Measurements from ENCODE around the gene FAM241A. TPM values are rescaled to one million over a fixed set of nuclear protein-coding genes. Genes with fewer than 3 reads are reported as not detected.

The FAM241A gene
- polyA plus RNA-seq, 2 of the 4 experiments (the other 2 are of a cell fraction): 0.67 to 2.3 TPM

DNA sequence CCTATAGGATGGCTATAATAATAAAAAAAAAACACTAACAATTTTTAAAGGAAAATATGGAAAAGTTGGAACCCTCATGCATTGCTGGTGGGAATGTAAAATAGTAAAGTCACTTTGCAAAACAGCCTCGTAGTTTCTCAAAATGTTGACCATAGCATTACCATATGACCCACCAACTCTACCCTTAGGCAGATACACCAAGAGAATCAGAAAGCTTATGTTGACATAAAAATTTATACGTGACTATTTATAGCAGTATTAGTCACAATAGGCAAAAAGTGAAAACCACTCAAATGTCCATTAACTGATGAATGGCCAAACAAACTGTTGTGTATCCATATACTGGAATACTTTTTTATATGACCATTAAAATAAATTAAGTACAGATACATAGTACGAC, 19.8 kb upstream of the FAM241A start:
- CTCF ChIA-PET: interaction anchor here (2.2 kb wide), 1 partner anchor 26 kb away, joined by 10 read pairs; no protein-coding TSS in a partner anchor
- no peak for DNase-seq (ENCODE audit: low read depth in 1 of 2, low spot score in 1 of 2)
- no peak overlapping the region for H3K4me2 ChIP-seq

DNA sequence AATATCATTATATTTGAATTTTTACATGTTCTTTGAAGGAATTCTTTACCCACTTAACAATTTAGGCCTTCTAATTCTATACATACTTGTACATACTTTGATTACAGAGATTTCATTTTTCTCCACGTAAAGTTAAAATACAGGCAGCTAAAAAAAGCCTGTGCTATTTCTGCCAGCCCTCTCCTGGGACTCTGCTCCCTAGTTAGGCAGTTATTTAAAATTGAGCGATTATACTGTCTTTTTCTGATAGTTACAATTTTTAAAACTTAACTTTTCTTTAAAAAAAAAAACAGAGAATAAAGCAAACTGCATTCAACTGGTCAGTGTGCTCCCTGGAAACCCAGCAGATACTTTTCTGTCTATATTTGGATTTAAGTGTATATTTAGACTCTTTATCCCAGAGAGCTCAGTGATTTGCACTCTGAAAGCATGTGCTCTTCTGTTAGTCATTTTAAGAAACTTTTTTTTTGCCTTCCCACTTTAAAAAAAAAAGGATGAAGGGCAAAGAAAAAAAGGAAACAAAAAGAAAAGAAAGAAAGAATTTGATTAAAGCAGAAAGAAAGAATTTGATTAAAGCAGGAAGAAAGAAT, 18.1 kb upstream of the FAM241A start:
- WGBS (ENCODE audit: missing lambda C conversion rate): 57% methylated on average over 2 of the region's 2 CpGs
- TF ChIP-seq ZNF302 (CRISPR knock-in tag; IDR thresholded peaks at IDR 0.05): no peak
- no peak for TF ChIP-seq SMC3 (IDR thresholded peaks at IDR 0.05)
- TF ChIP-seq PHF8 (IDR thresholded peaks at IDR 0.05; ENCODE audit: borderline replicate concordance, low read depth): no peak
- no peak for TF ChIP-seq MYC (IDR thresholded peaks at IDR 0.05; ENCODE audit: borderline replicate concordance, low read length)
- TF ChIP-seq RNF2 (IDR thresholded peaks at IDR 0.05; ENCODE audit: borderline replicate concordance, low read depth): no peak
- TF ChIP-seq GATA3 (IDR thresholded peaks at IDR 0.05; ENCODE audit: borderline replicate concordance): no peak
- no peak for TF ChIP-seq CEBPB (IDR thresholded peaks at IDR 0.05)
- no peak for TF ChIP-seq JUNB (IDR thresholded peaks at IDR 0.05)
- FAIRE-seq: no peak
- no peak overlapping the region for H3K27ac ChIP-seq
- ATAC-seq: no peak
- 0 out of 3 replicates have a peak overlapping the region, but pooled peaks have one; percentile 20 for H3K4me2 ChIP-seq
- ChIA-PET CTCF (interaction anchor here (0.6 kb wide), 1 partner anchor 15 kb away, joined by 3 read pairs; no protein-coding TSS in a partner anchor), POLR2A (no interaction called here)
- no peaks in the 10 kb centered on the region for H3K9me3 ChIP-seq
- no peak overlapping the region for H3K4me3 ChIP-seq
- 0 out of 3 replicates have a peak, but pooled peaks cover 8% of the 10 kb centered on the region for H3K4me1 ChIP-seq
- DNase-seq (ENCODE audit: low read depth in 1 of 2, low spot score in 1 of 2): no peak

More for the DNA sequence above, 19.8 kb upstream of the FAM241A start:
- no peaks in the 10 kb centered on the region for H3K9me3 ChIP-seq
- H3K27ac ChIP-seq: no peak overlapping the region
- TF ChIP-seq SMC3 (IDR thresholded peaks at IDR 0.05): no peak
- TF ChIP-seq CHD4 (IDR thresholded peaks at IDR 0.05; ENCODE audit: borderline replicate concordance): no peak
- no peak for TF ChIP-seq BHLHE40 (IDR thresholded peaks at IDR 0.05; ENCODE audit: low read depth, low read length)
- TF ChIP-seq MAFK (IDR thresholded peaks at IDR 0.05; ENCODE audit: partially characterized antibody): no peak
- no peak for TF ChIP-seq ZFP36 (IDR thresholded peaks at IDR 0.05; ENCODE audit: borderline replicate concordance, partially characterized antibody)
- no peak for TF ChIP-seq TFCP2L1 (CRISPR knock-in tag; IDR thresholded peaks at IDR 0.05)
- TF ChIP-seq RARB (CRISPR knock-in tag; IDR thresholded peaks at IDR 0.05): no peak
- no peak for TF ChIP-seq RAD21 (conservative IDR thresholded peaks at IDR 0.05 in 1 of 2, IDR thresholded peaks at IDR 0.05 in 1 of 2)
- no peak for ATAC-seq
- FAIRE-seq: no peak
- WGBS (ENCODE audit: missing lambda C conversion rate): 42% methylated on average over 3 of the region's 3 CpGs
- POLR2A ChIA-PET: no interaction called here
- 0 out of 3 replicates have a peak, but pooled peaks cover 8% of the 10 kb centered on the region for H3K4me1 ChIP-seq
- no peak overlapping the region for H3K4me3 ChIP-seq

- Histone ChIP-seq H3K4me1 (0 out of 3 replicates have a peak, but pooled peaks cover 8% of the 10 kb centered on the region), H3K4me2 (0 out of 3 replicates have a peak overlapping the region, but pooled peaks have one; percentile 20), H3K4me3 (no peak overlapping the region), H3K27ac (no peak overlapping the region), H3K9me3 (no peaks in the 10 kb centered on the region)
- TF ChIP-seq ESRRA (IDR thresholded peaks at IDR 0.05; ENCODE audit: borderline replicate concordance, low read length): no peak
- TF ChIP-seq PHF8 (IDR thresholded peaks at IDR 0.05; ENCODE audit: borderline replicate concordance, low read depth): no peak
- ATAC-seq: no peak
- 52% methylated on average over 3 of the region's 3 CpGs for WGBS (ENCODE audit: missing lambda C conversion rate)
- no peak for FAIRE-seq
- ChIA-PET POLR2A (no interaction called here), CTCF (interaction anchor here (0.6 kb wide), 1 partner anchor 14 kb away, joined by 3 read pairs; no protein-coding TSS in a partner anchor)
- no peak for DNase-seq (ENCODE audit: low read depth in 1 of 2, low spot score in 1 of 2)
Observed at GRCh38 chr4:112127803-112128202, 17.5 kb upstream of the FAM241A start.

DNA sequence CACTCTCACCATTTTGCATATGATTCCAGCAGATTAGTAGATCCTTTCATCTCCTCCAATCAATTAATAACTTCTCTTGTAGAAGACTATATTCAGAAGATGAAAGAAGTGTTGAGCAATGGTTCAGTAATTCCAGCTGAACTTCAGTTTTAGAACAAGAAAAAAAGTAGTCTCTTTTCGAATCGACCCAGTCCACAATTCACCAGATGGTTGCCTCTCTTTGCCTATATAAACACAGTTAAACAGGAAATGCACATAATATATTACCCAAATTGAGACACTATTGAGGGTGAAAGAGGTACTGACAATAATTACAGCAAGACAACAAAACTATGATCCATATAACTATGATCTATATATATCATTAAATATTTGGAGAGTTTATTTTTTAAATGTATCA, 16.8 kb upstream of the FAM241A start:
- H3K27ac ChIP-seq: no peak overlapping the region
- WGBS (ENCODE audit: missing lambda C conversion rate): 75% methylated on average over 2 of the region's 2 CpGs
- no peak overlapping the region for H3K4me3 ChIP-seq
- ChIA-PET POLR2A (no interaction called here), CTCF (no interaction called here)
- no peaks in the 10 kb centered on the region for H3K9me3 ChIP-seq
- H3K4me2 ChIP-seq: no peak overlapping the region
- FAIRE-seq (no peak), ATAC-seq (no peak), DNase-seq (ENCODE audit: low read depth in 1 of 2, low spot score in 1 of 2) (no peak)
- TF ChIP-seq CEBPB (IDR thresholded peaks at IDR 0.05): no peak
- TF ChIP-seq ZSCAN20 (CRISPR knock-in tag; IDR thresholded peaks at IDR 0.05): no peak
- TF ChIP-seq ZC3H11A (IDR thresholded peaks at IDR 0.05): no peak
- no peak for TF ChIP-seq NFE2L2 (conservative IDR thresholded peaks at IDR 0.05; ENCODE audit: low read length)
- no peak for TF ChIP-seq MAFK (IDR thresholded peaks at IDR 0.05; ENCODE audit: partially characterized antibody)
- 0 out of 3 replicates have a peak, but pooled peaks cover 8% of the 10 kb centered on the region for H3K4me1 ChIP-seq

Measured in A549 (cell line).